Measurements from ENCODE around the gene GRIP2. TPM values are rescaled to one million over a fixed set of nuclear protein-coding genes. Genes with fewer than 3 reads are reported as not detected.

Gene GRIP2
- total and polyA plus RNA-seq, 9 of the 15 experiments (the other 6 are each of a cell fraction or from before 2014, with no cell fraction given), result 0.01 TPM; not detected in 7

DNA sequence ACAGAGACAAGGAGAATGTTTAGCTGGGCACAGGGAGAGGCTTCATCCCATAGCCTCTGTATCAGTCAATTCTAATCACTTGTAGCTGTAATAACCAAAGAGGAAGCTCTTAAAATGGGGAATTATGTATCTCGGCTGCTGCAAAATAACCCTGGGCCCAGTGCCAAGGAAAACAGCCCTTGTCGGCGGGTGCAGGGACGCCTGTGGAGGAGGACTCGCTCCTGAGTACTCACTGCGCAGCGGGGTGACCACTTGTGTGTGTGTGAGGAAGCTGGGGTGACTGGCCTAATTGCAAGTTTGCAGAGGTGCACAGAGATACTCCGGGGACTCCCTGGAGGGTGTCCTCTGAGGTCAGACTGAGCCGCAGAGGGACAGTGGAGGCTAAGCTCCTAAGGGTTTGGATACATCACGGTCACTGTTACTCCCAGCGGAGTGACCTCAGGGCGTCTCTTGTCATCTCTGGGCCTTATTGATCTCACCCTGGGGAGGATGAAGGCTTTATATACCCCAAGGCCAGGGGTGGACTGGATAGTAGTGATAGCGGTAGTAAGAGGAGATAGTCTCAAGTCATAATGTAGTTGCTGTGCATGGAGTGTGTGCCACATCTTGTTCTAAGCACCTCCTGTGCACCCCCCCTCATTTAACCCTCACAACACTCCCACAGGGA is 100.5 kb downstream of the GRIP2 start (continued):
- no peak for TF ChIP-seq KLF13 (tag; IDR thresholded peaks at IDR 0.05; ENCODE audit: borderline replicate concordance, low read depth)
- peak; percentile 67 for TF ChIP-seq TCF3 (CRISPR knock-in tag; IDR thresholded peaks at IDR 0.05)
- no peak for TF ChIP-seq NCOA4 (IDR thresholded peaks at IDR 0.05; ENCODE audit: partially characterized antibody)
- TF ChIP-seq MED1 (CRISPR knock-in tag; IDR thresholded peaks at IDR 0.05; ENCODE audit: borderline replicate concordance), result no peak
- no peak for TF ChIP-seq PTTG1 (tag; IDR thresholded peaks at IDR 0.05; ENCODE audit: low read depth)
- no peak for TF ChIP-seq SRSF7 (optimal IDR thresholded peaks at IDR 0.05; ENCODE audit: low read depth, low read length)
- TF ChIP-seq, protein P1, sequence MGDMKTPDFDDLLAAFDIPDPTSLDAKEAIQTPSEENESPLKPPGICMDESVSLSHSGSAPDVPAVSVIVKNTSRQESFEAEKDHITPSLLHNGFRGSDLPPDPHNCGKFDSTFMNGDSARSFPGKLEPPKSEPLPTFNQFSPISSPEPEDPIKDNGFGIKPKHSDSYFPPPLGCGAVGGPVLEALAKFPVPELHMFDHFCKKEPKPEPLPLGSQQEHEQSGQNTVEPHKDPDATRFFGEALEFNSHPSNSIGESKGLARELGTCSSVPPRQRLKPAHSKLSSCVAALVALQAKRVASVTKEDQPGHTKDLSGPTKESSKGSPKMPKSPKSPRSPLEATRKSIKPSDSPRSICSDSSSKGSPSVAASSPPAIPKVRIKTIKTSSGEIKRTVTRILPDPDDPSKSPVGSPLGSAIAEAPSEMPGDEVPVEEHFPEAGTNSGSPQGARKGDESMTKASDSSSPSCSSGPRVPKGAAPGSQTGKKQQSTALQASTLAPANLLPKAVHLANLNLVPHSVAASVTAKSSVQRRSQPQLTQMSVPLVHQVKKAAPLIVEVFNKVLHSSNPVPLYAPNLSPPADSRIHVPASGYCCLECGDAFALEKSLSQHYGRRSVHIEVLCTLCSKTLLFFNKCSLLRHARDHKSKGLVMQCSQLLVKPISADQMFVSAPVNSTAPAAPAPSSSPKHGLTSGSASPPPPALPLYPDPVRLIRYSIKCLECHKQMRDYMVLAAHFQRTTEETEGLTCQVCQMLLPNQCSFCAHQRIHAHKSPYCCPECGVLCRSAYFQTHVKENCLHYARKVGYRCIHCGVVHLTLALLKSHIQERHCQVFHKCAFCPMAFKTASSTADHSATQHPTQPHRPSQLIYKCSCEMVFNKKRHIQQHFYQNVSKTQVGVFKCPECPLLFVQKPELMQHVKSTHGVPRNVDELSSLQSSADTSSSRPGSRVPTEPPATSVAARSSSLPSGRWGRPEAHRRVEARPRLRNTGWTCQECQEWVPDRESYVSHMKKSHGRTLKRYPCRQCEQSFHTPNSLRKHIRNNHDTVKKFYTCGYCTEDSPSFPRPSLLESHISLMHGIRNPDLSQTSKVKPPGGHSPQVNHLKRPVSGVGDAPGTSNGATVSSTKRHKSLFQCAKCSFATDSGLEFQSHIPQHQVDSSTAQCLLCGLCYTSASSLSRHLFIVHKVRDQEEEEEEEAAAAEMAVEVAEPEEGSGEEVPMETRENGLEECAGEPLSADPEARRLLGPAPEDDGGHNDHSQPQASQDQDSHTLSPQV (IDR thresholded peaks at IDR 0.05), result no peak
- no peak for TF ChIP-seq COPS2 (conservative IDR thresholded peaks at IDR 0.05)
- TF ChIP-seq ZNF445 (CRISPR knock-in tag; IDR thresholded peaks at IDR 0.05; ENCODE audit: low read depth), result no peak
- TF ChIP-seq, protein P2, sequence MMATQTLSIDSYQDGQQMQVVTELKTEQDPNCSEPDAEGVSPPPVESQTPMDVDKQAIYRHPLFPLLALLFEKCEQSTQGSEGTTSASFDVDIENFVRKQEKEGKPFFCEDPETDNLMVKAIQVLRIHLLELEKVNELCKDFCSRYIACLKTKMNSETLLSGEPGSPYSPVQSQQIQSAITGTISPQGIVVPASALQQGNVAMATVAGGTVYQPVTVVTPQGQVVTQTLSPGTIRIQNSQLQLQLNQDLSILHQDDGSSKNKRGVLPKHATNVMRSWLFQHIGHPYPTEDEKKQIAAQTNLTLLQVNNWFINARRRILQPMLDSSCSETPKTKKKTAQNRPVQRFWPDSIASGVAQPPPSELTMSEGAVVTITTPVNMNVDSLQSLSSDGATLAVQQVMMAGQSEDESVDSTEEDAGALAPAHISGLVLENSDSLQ (IDR thresholded peaks at IDR 0.05), result no peak
- no peak for TF ChIP-seq MBD1 (CRISPR knock-in tag; IDR thresholded peaks at IDR 0.05)
- TF ChIP-seq MEIS2 (IDR thresholded peaks at IDR 0.05; ENCODE audit: partially characterized antibody), result no peak
- peak; percentile 55; the same call in 1 of the 2 replicates for TF ChIP-seq CTBP1 (IDR thresholded peaks at IDR 0.05; ENCODE audit: borderline replicate concordance)
- TF ChIP-seq FOS (IDR thresholded peaks at IDR 0.05; ENCODE audit: extremely low read depth, insufficient read length), result no peak
- no peak for TF ChIP-seq ZHX1 (conservative IDR thresholded peaks at IDR 0.05; ENCODE audit: low read length)
- TF ChIP-seq PHTF2 (CRISPR knock-in tag; IDR thresholded peaks at IDR 0.05), result no peak

All from K562 (cell line).